Dedifferentiated amniotic fluid mesenchymal stem cell (primary cell): ENCODE measurements around the gene OTOG.
"Not testable (repeated sequence)": the region's sequence is repeated elsewhere in the genome, so short reads cannot be mapped to it uniquely, and the experiment has no call there.

ENCODE experiments used
- DNase-seq: peaks from one replicate; pipeline ENCODE4 v3.0.0-alpha.2; 2016; ENCODE audit errors: extremely low spot score

The OTOG gene

GRCh38 chr11:17603056-17603825 is 56.2 kb downstream of the OTOG start:
- DNase-seq, result no peak

- no peak for DNase-seq
Measured at GRCh38 chr11:17604201-17604914, 57.3 kb downstream of the OTOG start.

GRCh38 chr11:17604915-17605233 is 57.8 kb downstream of the OTOG start:
- no peak for DNase-seq

- DNase-seq, result no peak
Measured at GRCh38 chr11:17605651-17606122, 58.6 kb downstream of the OTOG start.

- DNase-seq, result no peak
Measured at GRCh38 chr11:17606233-17607082, 59.4 kb downstream of the OTOG start.

- no peak for DNase-seq
Measured at GRCh38 chr11:17607083-17607429, 60.0 kb downstream of the OTOG start.

- DNase-seq, result no peak
Measured at GRCh38 chr11:17607591-17608570, 60.8 kb downstream of the OTOG start.

GRCh38 chr11:17608821-17609220 is 61.8 kb downstream of the OTOG start:
- no peak for DNase-seq

- DNase-seq, result no peak
Measured at GRCh38 chr11:17609291-17610084, 62.4 kb downstream of the OTOG start.

GRCh38 chr11:17610085-17610894 is 63.2 kb downstream of the OTOG start:
- no peak for DNase-seq

- no peak for DNase-seq
Measured at GRCh38 chr11:17611049-17611448, 64.0 kb downstream of the OTOG start.

GRCh38 chr11:17611503-17612220 is 64.6 kb downstream of the OTOG start:
- DNase-seq, result no peak

- DNase-seq, result no peak
Measured at GRCh38 chr11:17612221-17613188, 65.4 kb downstream of the OTOG start.

- DNase-seq, result no peak
Measured at GRCh38 chr11:17613428-17613962, 66.4 kb downstream of the OTOG start.

GRCh38 chr11:17613983-17614382 is 66.9 kb downstream of the OTOG start:
- no peak for DNase-seq

- not testable (repeated sequence) for DNase-seq
Measured at GRCh38 chr11:17622711-17623110, 75.7 kb downstream of the OTOG start.

GRCh38 chr11:17629113-17629512 is 82.1 kb downstream of the OTOG start:
- DNase-seq, result no peak
